ENCODE data around the gene ROCK1.
"Not testable (repeated sequence)": the region's sequence is repeated elsewhere in the genome, so short reads cannot be mapped to it uniquely, and the experiment has no call there.

The ROCK1 gene

DNA sequence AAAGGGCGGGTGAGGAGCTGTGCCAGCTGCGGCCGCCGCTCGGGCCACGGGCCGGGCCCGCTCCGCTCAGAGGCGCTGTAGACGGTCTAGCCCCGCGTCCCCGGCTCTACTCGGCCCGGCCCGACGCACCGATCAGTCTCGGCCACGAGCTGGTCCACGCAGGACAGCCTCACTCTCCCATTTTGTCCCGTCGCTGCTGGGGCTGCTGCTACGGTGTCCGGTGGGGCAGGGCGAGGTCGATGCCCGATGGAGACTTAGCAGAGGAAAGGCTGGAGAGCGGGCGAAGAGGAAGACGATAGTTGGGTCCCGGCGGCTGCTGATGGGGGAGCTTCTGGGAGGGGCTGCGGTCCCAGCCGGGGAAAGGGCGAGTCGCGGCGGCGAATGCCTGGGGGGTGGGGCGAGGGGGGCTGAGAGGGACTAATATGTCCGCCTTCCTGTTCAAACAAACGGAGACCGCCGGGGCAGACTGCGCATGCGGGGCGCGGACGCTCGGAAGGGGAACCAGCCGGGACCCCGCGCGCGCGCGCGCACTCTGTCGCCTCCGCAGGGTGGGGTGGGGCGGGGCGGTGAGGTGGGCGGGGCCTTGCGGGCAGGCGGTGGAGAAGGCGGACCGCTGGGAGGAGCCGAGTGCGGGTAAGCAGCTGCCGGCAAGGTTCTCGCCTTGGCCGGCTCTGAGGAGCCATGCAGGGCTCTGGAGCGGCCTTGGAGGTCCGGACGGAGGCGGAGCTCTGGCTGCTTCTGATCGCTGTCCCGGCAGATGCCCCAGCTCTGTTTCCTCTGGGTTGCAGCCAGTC is at the start of gene ROCK1:
ROCK1 (minus strand) TSS at position 468 of the 794 bp plus-strand sequence. CDS start 903 bp downstream, outside the sequence.
- peak; percentile 95 for DNase-seq

- DNase-seq, result no peak
These were observed 43.8 kb upstream of the ROCK1 start for GRCh38 chr18:21155443-21155842.

DNA sequence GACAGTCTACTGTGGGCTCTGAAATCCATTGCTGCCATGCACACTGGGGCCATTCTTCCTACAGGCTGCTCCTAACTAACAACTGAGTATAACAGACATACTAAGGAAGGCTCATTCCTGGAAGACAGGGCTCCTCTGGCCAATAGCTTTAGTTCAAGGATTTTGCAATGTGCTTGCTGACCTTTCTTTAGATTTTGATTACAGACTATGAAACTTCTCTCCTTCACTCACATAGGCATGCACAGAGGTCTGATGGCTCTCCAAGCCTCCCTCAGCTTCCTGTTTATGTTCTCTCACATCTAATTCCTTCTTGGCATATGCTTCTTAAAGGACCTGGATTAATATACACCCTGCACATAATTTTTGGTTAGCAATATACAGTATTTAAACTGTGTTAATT is 34.4 kb upstream of the ROCK1 start:
- DNase-seq, result no peak

- DNase-seq, result no peak
These were observed 33.8 kb upstream of the ROCK1 start for GRCh38 chr18:21145371-21145770.

- no peak for DNase-seq
These were observed 30.2 kb upstream of the ROCK1 start for GRCh38 chr18:21141668-21142422.

DNA sequence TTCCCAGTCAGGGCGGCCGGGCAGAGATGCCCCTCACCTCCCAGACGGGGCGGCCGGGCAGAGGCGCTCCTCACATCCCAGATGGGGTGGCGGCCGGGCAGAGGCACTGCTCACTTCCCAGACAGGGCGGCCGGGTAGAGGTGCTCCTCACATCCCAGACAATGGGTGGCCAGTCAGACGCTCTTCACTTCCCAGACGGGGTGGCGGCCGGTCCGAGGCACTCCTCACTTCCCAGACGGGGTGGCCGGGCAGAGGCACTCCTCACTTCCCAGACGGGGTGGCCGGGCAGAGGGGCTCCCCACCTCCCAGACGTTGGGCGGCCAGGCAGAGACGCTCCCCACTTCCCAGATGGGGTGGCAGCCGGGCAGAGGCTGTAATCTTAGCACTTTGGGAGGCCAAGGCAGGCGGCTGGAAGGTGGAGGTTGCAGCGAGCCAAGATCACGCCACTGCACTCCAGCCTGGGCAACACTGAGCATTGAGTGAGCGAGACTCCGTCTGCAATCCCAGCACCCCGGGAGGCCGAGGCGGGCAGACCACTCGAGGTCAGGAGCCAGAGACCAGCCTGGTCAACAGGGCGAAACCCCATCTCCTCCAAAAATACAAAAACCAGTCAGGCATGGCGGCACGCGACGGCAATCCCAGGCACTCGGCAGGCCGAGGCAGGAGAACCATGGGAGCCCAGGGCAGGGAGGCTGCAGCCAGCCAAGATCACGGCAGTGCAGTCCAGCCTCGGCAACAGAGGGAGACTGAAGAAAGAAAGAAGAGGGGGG is 26.3 kb upstream of the ROCK1 start:
- DNase-seq, result not testable (repeated sequence)

- no peak for DNase-seq
These were observed 23.3 kb upstream of the ROCK1 start for GRCh38 chr18:21134895-21135294.

DNA sequence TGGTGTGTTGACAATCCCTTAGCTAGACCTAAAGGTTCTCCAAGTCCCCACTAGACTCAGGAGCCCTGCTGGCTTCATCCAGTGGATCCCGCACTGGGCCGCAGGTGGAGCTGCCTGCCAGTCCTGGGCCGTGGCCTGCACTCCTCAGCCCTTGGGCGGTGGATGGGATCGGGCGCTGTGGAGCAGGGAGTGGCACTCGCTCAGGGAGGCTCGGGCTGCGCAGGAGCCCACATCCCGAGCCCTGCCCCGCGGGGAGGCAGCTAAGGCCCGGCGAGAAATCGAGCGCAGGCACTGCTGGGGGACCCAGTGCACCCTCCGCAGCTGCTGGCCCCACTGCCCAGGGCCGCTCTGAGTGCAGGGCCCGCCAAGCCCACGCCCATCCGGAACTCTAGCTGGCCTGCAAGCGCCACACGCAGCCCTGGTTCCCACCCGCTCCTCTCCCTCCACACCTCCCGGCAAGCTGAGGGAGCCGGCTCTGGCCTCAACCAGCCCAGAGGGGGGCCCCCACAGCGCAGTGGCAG is 20.8 kb upstream of the ROCK1 start:
- DNase-seq, result no peak

- no peak for DNase-seq
These were observed 20.1 kb upstream of the ROCK1 start for GRCh38 chr18:21131698-21132227.

DNA sequence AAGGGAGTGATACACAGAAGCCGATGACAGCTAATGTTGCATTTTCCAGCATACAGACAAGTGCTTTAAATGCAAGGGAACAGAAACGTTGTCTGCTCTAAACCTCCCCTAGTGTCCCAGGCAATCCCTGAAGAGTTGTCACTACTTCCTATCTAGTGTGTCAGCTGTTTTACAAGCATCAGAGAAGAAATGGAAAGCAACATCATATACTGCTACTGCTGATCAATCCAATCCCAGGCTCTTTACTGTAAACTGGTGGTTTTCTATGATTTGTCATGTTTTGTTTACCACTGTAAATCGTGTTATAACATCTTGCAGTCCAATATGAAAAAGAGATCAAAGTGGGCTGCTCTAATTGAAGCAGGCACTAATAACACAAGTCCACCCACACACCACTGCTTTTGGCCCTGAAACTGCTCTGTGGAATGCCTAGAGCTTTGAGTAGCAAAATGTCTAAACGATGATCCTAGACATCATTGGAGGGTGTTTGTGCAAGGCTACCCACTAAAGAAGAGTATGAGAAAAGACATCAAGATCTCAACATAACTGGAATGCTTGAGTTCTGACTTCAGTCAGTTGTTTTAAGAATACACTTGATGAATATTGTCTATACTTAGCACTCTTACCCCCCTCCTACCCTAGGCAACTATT is 18.1 kb upstream of the ROCK1 start:
- no peak for DNase-seq

- no peak for DNase-seq
These were observed 11.8 kb upstream of the ROCK1 start for GRCh38 chr18:21123290-21123926.

GRCh38 chr18:21118806-21119205 is 7.2 kb upstream of the ROCK1 start:
- DNase-seq, result no peak

DNA sequence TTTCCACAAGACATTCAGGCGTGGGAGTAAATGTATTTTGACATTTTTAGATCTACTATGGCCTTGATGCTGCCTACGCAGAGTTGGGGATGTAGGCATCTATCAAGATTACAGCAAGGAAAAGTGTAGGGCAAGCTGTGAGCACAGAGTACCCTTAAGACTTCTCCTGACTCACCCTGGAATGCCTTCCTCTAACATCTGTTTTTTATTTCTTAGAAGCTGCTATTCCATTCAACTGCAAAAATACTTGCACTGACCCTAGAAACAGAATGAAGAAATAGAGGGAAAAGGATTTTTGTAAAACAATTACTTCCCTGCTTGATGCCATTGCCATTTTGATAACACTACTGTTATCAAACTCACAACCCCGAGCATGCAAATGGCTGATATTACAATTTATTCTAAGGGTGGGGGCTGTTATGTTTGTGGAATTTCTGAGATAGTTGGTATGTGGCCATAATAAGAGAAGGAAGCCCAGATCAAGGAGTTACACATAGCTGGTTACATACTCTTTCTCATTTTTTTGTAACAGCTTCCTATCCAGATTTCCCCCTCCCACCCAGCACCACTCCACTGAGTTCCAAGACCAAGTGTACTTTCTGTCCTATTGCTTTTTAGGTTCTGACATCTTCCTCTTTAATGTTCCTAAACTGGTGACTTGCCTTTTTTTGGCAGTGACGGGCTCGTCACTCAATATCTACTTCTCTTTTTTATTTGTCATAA is 6.0 kb upstream of the ROCK1 start:
- DNase-seq, result no peak

- no peak for DNase-seq
These were observed 4.2 kb upstream of the ROCK1 start for GRCh38 chr18:21115519-21116411.

GRCh38 chr18:21112543-21113105 is 1.0 kb upstream of the ROCK1 start:
- DNase-seq, result no peak

DNA sequence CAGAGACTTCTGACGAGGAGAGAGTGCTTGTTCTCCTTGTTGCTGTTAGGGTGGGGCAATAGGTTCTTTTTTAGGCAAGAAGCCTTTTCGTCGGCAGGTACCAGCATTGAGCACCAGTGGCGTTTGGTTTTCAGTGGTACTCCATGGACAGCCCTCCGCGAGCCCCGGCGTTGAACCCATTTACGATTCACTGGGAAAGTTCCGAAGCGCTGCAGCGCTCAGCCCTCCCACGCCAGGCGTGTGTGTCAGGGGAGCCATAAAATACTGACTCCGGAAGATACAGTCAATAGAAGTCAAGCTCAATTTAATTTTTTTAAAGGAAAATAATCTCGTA is 494 bp upstream of the ROCK1 start:
- DNase-seq, result no peak

GRCh38 chr18:21110713-21111345 is 784 bp downstream of the ROCK1 start:
- peak; percentile 48 for DNase-seq

DNA sequence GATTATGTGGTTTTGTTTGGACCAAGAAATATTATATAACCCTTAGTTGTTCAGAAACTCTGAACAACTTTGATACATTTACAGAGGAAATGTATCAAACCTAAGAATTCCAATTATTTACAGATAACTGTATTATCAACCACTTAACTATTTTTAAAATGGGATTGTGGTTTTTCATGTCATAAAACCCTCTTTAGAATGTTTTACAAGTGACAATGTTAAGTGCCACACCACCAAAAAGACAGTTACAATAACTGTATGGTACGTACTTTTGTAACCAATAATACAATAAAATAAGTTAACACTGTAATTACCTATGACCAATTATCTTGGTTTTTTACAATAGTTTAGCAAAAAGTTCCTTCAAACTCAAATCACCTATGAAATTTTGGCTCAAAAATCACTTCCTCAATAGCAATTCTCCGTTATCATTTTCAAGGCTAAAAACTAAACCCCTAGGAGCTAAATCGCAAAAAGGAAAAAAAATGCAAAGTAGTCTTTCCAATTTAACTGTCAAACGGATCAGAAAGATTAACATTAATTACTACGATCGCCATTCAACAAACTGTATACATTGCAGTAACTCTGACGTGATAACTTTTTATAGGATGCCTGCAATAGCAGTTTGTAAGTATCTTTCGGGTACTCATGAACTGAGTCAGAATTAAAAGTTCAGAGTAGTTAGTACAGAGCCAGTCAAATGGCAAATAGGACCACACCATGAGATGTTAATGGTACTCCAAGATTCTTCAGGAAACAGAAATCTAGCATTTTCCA is 1.5 kb downstream of the ROCK1 start:
- DNase-seq, result no peak

DNA sequence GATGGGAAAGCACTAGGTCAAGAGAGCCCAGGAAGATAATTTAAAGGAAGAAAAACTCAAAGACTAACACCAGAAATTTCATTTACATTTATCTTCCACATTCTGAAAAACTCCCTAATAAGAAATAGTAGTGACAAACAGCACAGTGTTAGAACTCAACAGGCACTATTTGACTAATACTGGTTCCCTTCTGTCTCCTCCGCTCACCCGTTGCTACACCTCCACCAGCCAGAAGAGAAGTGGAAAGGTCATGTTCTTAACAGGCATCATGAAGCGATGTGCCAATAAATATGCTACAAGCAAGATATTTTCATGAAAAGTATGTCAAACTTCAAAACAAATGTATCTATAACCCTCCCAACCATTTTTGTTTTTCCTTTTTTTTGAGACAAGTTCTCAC is 5.7 kb downstream of the ROCK1 start:
- no peak for DNase-seq

Data from NCI-H1105 (cell line).